Left lung (tissue), 10 donors: ENCODE data around the gene PPFIA1. TPM values are rescaled to one million over a fixed set of nuclear protein-coding genes. Genes with fewer than 3 reads are reported as not detected.

Source experiments
- ATAC-seq: fragments of 200-7000 bp; cut with Tn5 transposase; one replicate; pipeline ENCODE4 v1.9.1; 2020; ENCODE audit warnings: moderate library complexity
- DNase-seq, 4 donors: peaks; one replicate each; pipeline ENCODE4 v3.0.0-alpha.2; 2013 to 2020
- H3K27ac ChIP-seq, 2 donors: fragments of 200-600 bp; sonication (generic) in 1 of 2; one replicate each; pipeline versions ENCODE4 v1.5.0 to v1.8.0; 2020 to 2021
- H3K27me3 ChIP-seq, 2 donors: fragments of 200-600 bp; sonication (generic) in 1 of 2; one replicate each; pipeline versions ENCODE4 v1.5.0 to v1.8.0; 2020 to 2021
- H3K36me3 ChIP-seq, 2 donors: fragments of 200-600 bp; sonication (generic) in 1 of 2; one replicate each; pipeline versions ENCODE4 v1.5.0 to v1.8.0; 2020 to 2021
- H3K4me1 ChIP-seq, 2 donors: fragments of 200-600 bp; one replicate each; pipeline ENCODE4 v1.8.0; 2021
- H3K4me3 ChIP-seq, 2 donors: fragments of 200-600 bp; sonication (generic) in 1 of 2; one replicate each; pipeline versions ENCODE4 v1.5.0 to v1.8.0; 2020 to 2021; ENCODE audit warnings: mild to moderate bottlenecking in 1 of 2
- H3K9me3 ChIP-seq, 2 donors: fragments of 200-600 bp; sonication (generic) in 1 of 2; one replicate each; pipeline versions ENCODE4 v1.5.0 to v1.8.0; 2020 to 2021
- intact Hi-C, 2 donors: fragments of 100-400 bp; cut with DNase I; formaldehyde crosslinking; loops; one replicate each; pipeline versions ENCODE4 v1.11.2 to v1.14.2; 2022
- polyA plus RNA-seq, 6 donors: library from polyadenylated mRNA; unstranded; fragments of 120-200 nt; gene quantifications; one replicate each; pipeline ENCODE4 v1.2.1, GENCODE V29; 2013; ENCODE audit not compliant: insufficient read length in 6 of 6
- total RNA-seq, 2 donors: library from RNA; stranded (reverse); fragmentation: NEBNext Ultra II Directional; extraction: Animal tissue kit (Norgen Biotek cat#: 25700); gene quantifications; one replicate each; pipeline ENCODE4 v1.2.1, GENCODE V29; 2021
- TF ChIP-seq, protein P1 (sequence below), 2 donors: fragments of 200-600 bp; sonication (generic) in 1 of 2; IDR thresholded peaks; one replicate each; pipeline versions ENCODE4 v1.5.0 to v1.8.0; 2021; ENCODE audit warnings: antibody characterized with exemption in 2 of 2
- donor health status: DM: no; HTN: yes; CAD: no.
- donor health status: DM: no; HTN: no; CAD: no.

The PPFIA1 gene
- total and polyA plus RNA-seq, 8 donors = 45.9 to 66.0 (median 51.3) TPM

DNA sequence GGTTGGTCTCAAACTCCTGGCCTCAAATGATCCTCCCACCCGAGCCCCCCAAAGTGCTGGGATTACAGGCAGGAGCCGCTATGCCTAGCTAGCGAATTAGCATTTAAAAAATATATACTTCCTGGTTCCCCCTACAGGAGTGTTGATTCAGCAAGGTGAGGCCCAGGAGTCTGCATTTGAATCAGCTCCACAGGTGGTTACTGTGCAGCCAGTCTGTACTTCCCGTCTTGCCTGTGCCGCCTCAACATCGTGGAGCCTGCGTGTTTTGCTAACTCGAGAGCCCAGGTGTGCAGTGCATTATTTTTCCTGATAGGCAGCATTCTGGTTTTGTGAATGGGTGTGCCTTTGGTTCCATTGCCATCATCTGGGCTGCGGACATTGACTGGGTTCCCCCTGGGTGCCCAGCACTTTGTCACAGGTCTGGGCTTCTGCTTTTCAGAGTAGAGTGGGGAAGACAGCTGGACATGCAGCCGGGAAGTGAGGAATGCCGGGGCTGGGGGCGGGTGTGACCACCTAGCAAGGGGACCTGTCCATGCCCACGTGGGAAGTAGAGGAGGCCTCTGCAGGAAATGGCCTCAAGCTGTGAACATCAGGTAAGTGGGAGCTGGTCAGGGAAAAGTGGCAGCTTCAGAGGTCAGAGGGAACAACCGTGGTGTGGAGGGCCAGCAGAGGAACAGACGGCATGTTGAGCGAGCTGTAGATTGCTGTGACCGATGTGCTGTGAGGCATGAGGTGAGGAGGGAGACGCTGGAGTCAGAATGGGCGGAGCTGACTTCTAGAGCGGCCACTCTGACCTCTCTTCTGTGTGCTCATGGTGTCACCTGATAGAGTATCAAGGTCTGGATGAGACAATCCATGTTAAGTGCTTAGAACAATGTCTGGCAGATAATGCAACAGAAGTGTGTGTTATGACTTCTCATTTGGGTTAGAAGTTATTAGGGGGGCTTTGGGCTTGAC is 42.2 kb downstream of the PPFIA1 start:
- H3K4me3 ChIP-seq = no peak overlapping the region
- H3K27ac ChIP-seq = no peak overlapping the region
- H3K4me1 ChIP-seq = peaks cover 0 to 44% of the 10 kb centered on the region in 2 donors
- ATAC-seq (no peak), DNase-seq (no peak)
- intact Hi-C loops = no loop called here
- H3K27me3 ChIP-seq = no peaks in the 10 kb centered on the region
- TF ChIP-seq, protein P1, sequence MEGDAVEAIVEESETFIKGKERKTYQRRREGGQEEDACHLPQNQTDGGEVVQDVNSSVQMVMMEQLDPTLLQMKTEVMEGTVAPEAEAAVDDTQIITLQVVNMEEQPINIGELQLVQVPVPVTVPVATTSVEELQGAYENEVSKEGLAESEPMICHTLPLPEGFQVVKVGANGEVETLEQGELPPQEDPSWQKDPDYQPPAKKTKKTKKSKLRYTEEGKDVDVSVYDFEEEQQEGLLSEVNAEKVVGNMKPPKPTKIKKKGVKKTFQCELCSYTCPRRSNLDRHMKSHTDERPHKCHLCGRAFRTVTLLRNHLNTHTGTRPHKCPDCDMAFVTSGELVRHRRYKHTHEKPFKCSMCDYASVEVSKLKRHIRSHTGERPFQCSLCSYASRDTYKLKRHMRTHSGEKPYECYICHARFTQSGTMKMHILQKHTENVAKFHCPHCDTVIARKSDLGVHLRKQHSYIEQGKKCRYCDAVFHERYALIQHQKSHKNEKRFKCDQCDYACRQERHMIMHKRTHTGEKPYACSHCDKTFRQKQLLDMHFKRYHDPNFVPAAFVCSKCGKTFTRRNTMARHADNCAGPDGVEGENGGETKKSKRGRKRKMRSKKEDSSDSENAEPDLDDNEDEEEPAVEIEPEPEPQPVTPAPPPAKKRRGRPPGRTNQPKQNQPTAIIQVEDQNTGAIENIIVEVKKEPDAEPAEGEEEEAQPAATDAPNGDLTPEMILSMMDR (IDR thresholded peaks at IDR 0.05) = no peak
- H3K9me3 ChIP-seq = no peaks in the 10 kb centered on the region
- no peaks in the 10 kb centered on the region for H3K36me3 ChIP-seq

DNA sequence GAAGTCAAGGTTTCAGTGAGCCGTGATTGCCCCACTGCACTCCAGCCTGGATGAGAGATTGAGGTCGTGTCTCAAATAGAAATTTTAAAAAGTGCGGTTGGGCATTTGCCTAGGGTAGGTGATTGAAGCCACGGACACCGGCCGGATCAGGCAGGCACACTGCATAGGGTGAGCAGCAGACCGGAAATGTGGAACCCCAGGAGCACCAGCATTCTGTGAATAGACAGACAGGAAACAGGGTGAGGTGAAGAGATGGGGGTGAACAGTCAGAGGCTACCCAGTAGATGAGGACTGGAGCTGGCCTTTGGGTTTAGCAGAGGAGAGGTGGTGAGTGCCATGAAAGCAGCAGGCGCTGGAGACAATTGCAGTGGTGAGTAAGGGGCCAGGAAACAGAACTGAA is 43.5 kb downstream of the PPFIA1 start:
- TF ChIP-seq, protein P1 (IDR thresholded peaks at IDR 0.05) = no peak
- intact Hi-C loops = no loop called here
- ATAC-seq = no peak
- peaks cover 0 to 51% of the 10 kb centered on the region in 2 donors for H3K4me1 ChIP-seq
- DNase-seq = no peak
- H3K4me3 ChIP-seq = peak overlapping the region in 1 of 2 donors; percentile 28
- H3K27me3 ChIP-seq = no peaks in the 10 kb centered on the region
- H3K27ac ChIP-seq = peak overlapping the region in 1 of 2 donors; percentile 89
- no peaks in the 10 kb centered on the region for H3K36me3 ChIP-seq
- no peaks in the 10 kb centered on the region for H3K9me3 ChIP-seq

DNA sequence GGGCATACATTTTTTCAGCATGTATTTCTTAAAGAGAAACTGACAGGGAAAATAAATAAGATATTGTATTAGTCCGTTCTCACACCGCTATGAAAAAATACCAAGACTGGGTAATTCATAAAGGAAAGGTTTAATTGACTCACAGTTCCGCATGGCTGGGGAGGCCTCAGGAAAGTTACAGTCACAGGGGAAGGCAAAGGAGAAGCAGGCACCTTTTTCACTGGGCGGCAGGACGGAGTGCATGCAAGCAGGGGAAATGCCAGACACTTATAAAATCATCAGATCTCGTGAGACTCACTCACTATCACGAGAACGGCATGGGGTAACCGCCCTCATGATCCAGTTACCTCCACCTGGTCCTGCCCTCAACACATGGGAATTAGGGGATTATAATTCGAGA is 44.2 kb downstream of the PPFIA1 start:
- Histone ChIP-seq H3K9me3 (no peaks in the 10 kb centered on the region), H3K4me1 (peaks cover 0 to 53% of the 10 kb centered on the region in 2 donors), H3K36me3 (peaks cover 0 to 5% of the 10 kb centered on the region in 2 donors), H3K27me3 (no peaks in the 10 kb centered on the region), H3K27ac (peak overlapping the region; percentile 27 to 89), H3K4me3 (peak overlapping the region in 1 of 2 donors; percentile 28)
- peak in 1 of 4 donors; percentile 46 for DNase-seq
- ATAC-seq = no peak
- intact Hi-C loops = no loop called here
- TF ChIP-seq, protein P1 (IDR thresholded peaks at IDR 0.05) = no peak

DNA sequence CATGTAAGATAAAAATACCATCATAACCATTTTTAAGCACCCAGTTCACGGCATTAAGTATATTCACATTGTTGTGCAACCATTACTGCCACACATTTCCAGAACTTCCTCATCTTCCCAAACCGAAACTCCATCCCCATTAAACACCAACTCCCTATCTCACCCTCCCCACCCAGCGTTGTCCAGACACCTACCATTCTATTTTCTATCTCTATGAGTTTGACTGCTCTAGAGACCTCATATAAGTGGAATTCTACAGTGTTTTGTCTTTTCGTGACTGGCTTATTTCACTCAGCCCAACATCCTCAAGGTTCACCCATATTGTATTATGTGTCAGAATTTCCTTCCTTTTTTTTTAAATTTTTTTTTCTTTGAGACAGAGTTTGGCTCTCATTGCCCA is 45.2 kb downstream of the PPFIA1 start:
- Histone ChIP-seq H3K27ac (peak overlapping the region; percentile 11 to 89), H3K4me3 (peak overlapping the region in 1 of 2 donors; percentile 28), H3K36me3 (peaks cover 0 to 15% of the 10 kb centered on the region in 2 donors), H3K4me1 (peaks cover 0 to 56% of the 10 kb centered on the region in 2 donors), H3K27me3 (no peaks in the 10 kb centered on the region), H3K9me3 (no peaks in the 10 kb centered on the region)
- ATAC-seq (peak; percentile 11), DNase-seq (no peak)
- TF ChIP-seq, protein P1 (IDR thresholded peaks at IDR 0.05) = no peak
- intact Hi-C loops = no loop called here

DNA sequence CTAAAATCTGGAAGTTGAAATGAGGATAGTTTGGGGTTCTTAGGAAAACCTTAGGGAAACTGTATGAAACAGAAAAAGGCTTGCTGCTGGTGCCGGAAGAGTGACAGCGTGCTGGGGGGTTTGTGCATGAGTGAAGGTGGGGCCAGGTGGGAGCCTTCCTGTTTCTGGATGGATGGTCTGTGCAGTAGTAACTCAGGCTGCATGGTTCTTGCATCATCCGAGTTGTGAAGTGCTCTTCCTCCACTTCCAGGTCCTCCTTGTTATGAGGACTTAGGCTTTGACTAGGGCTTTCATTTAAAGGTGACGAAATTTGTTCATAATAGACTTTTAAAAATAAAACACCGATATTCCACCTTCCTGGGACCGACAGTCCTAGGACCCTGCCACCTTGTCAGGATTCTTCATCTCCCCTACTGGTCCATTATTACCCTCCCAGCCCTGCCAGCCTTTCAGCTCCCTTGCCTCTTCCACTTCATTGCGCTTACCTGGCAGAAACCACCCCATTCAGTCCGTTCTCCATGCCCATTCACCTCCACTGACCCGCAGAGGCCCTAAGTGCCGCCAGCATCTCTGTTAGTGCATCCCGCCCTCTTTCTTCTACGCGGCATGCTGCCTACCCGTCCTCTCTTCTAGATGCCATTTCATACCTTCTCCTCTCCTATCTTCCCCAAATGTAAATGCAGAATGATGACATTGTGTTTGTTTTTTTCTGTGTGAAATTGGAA is 47.3 kb downstream of the PPFIA1 start:
- Histone ChIP-seq H3K27me3 (no peaks in the 10 kb centered on the region), H3K9me3 (no peaks in the 10 kb centered on the region), H3K36me3 (peaks cover 0 to 29% of the 10 kb centered on the region in 2 donors), H3K4me1 (peaks cover 0 to 55% of the 10 kb centered on the region in 2 donors), H3K4me3 (no peak overlapping the region), H3K27ac (peak overlapping the region in 1 of 2 donors; percentile 41)
- DNase-seq = peak in 1 of 4 donors; percentile 19
- ATAC-seq = peak; percentile 74
- intact Hi-C loops = no loop called here
- TF ChIP-seq, protein P1 (IDR thresholded peaks at IDR 0.05) = no peak
